ENCODE data around the gene ABHD11. TPM values are rescaled to one million over a fixed set of nuclear protein-coding genes. Genes with fewer than 3 reads are reported as not detected.
A peak's percentile ranks its signal among the peaks of the same experiment; 100 is the strongest.

Gene ABHD11
- total and polyA plus RNA-seq, 2 of the 4 experiments (the other 2 are of a cell fraction): 13.4 to 19.9 TPM

DNA sequence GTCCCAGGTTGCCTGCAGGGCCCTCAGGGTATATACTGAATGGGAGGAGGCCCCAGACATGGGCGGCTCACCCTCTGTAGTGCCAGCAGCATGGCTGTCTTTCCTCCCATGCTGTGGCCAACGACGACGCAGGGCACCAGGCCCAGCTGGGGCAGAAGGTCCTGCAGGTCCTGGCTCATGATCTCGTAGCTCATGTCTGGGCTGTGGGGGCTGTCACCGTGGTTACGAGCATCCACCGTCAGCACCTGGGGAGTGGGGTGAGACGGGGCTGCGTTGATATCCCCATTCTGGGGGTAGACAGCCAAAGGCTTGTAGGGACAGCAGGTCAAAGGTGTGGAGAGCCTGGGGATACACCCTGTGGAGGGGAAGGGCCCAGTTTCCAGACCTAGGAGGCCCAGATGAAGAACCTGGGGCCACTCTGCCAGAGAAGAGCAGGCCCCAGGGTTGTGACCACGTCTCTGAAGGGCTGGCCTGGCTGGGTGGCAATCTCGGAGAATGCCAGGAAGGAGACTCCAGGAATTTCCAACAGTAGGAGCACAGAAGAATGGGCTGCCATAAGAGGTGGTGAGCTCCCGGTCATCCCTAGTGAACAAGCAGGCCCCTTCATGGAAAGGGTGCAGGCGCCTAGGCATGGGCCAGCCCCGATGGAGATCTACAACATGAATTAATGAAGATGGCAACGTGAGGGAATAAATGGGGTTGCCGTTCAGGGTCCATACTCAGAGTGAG lies 947 bp downstream of the ABHD11 start:
- no peak overlapping the region for H3K9ac ChIP-seq (ENCODE audit: low read depth, low read length)
- TF ChIP-seq USF2 (IDR thresholded peaks at IDR 0.05; ENCODE audit: low read depth, low read length) (no peak), BHLHE40 (IDR thresholded peaks at IDR 0.05; ENCODE audit: low read depth, low read length) (no peak), CHD1 (IDR thresholded peaks at IDR 0.05; ENCODE audit: low read depth, low read length) (no peak)
- TF ChIP-seq, protein P1, sequence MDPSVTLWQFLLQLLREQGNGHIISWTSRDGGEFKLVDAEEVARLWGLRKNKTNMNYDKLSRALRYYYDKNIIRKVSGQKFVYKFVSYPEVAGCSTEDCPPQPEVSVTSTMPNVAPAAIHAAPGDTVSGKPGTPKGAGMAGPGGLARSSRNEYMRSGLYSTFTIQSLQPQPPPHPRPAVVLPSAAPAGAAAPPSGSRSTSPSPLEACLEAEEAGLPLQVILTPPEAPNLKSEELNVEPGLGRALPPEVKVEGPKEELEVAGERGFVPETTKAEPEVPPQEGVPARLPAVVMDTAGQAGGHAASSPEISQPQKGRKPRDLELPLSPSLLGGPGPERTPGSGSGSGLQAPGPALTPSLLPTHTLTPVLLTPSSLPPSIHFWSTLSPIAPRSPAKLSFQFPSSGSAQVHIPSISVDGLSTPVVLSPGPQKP (IDR thresholded peaks at IDR 0.05; ENCODE audit: borderline replicate concordance, low read depth, low read length): no peak

More for the DNA sequence above, 947 bp downstream of the ABHD11 start:
- no peaks in the 10 kb centered on the region for H3K9me3 ChIP-seq (ENCODE audit: control insufficient read depth, insufficient read depth, low read length)
- no peak overlapping the region for H3K18ac ChIP-seq (ENCODE audit: low read depth, low read length)
- H3K27me3 ChIP-seq (ENCODE audit: control insufficient read depth, insufficient read depth, low read length): no peaks in the 10 kb centered on the region
- H3K4me2 ChIP-seq (ENCODE audit: low read depth, low read length): peak overlapping the region; percentile 86
- no peak overlapping the region for H4K8ac ChIP-seq (ENCODE audit: low read depth in 2 of 2, low read length in 2 of 2)
- WGBS, 2 experiments (ENCODE audit: extremely low coverage in 2 of 2, insufficient read length in 1 of 2): 85% methylated on average over 8 of the region's 17 CpGs; no CpG with 5 or more reads in 1 of the 2 experiments
- no peak overlapping the region for H4K91ac ChIP-seq (ENCODE audit: insufficient read depth, low read depth, low read length)
- H3K36me3 ChIP-seq (ENCODE audit: control insufficient read depth, insufficient read depth, low read length): 0 out of 2 replicates have a peak, but pooled peaks cover 6% of the 10 kb centered on the region
- H4K20me1 ChIP-seq (ENCODE audit: insufficient read depth, low read length): peaks cover 3% of the 10 kb centered on the region; the same call in 1 of the 2 replicates
- H2BK120ac ChIP-seq (ENCODE audit: low read depth, low read length): no peak overlapping the region
- no peak overlapping the region for H2BK15ac ChIP-seq (ENCODE audit: low read depth, low read length)
- no TSS peak for BruUV-seq (replicated peaks)
- POLR2A ChIA-PET (ENCODE audit: unreplicated experiment): interaction anchor here (0.5 kb wide), 1 partner anchor 62 kb away, joined by 4 read pairs; no protein-coding TSS in a partner anchor
- 0 out of 2 replicates have a peak overlapping the region, but pooled peaks have one; percentile 5 for H3K23ac ChIP-seq (ENCODE audit: low read depth, low read length)
- intact Hi-C loops (cut with micrococcal nuclease): loop anchor here (5.0 kb wide), 1 partner anchor 115 kb away; no protein-coding TSS in a partner anchor
- H3K9me1 ChIP-seq (ENCODE audit: insufficient read depth, low read length): peaks cover 8% of the 10 kb centered on the region
- dilution Hi-C loops (cut with HindIII; ENCODE audit: low sequenced_read_pairs, unreplicated experiment): no loop called here
- peaks cover 5 to 27% of the 10 kb centered on the region in 2 experiments; a peak in 3 of 4 replicates for H3K79me1 ChIP-seq (ENCODE audit: low read depth in 1 of 2, low read length in 2 of 2)
- peaks cover 7% of the 10 kb centered on the region for H3K4me1 ChIP-seq (ENCODE audit: control insufficient read depth, insufficient read depth, low read length)
- in situ Hi-C loops (cut with MboI; ENCODE audit: low sequenced_read_pairs): no loop called here
- H3K4ac ChIP-seq (ENCODE audit: low read depth, low read length): no peak overlapping the region
- H2AK9ac ChIP-seq (replicated peaks; ENCODE audit: low read depth, low read length, poor library complexity): peak overlapping the region; percentile 47
- CTCF ChIA-PET: interaction anchor here (1.6 kb wide), 1 partner anchor 12 kb away, joined by 6 read pairs; no protein-coding TSS in a partner anchor
- no peak overlapping the region for H2BK5ac ChIP-seq (ENCODE audit: low read depth, low read length, poor library complexity, severe bottlenecking)
- H2BK20ac ChIP-seq (ENCODE audit: low read depth, low read length): no peak overlapping the region
- H3K4me3 ChIP-seq (ENCODE audit: insufficient read depth, low read depth, low read length): peak overlapping the region; percentile 99
- no peak for ATAC-seq (ENCODE audit: low read depth)
- H3K14ac ChIP-seq (replicated peaks; ENCODE audit: low read depth, low read length): no peak overlapping the region
- H3K27ac ChIP-seq (ENCODE audit: insufficient read depth, low read length): no peak overlapping the region
- peak overlapping the region; percentile 67 for H2AFZ ChIP-seq (replicated peaks; ENCODE audit: low read length, poor library complexity)
- H3K56ac ChIP-seq (ENCODE audit: extremely low read depth, insufficient read depth, low read length): no peak overlapping the region
- no peak overlapping the region for H4K5ac ChIP-seq (ENCODE audit: low read depth, low read length)
- H2AK5ac ChIP-seq (ENCODE audit: low read depth, low read length): peak overlapping the region; percentile 48
- no peak for DNase-seq

All from IMR-90 (cell line).